ENCODE results near the gene BBS9. TPM values are rescaled to one million over a fixed set of nuclear protein-coding genes. Genes with fewer than 3 reads are reported as not detected.

The BBS9 gene
- total and polyA plus RNA-seq, 4 donors, result 2.3 to 9.5 (median 4.5) TPM

- Histone ChIP-seq H3K9me3 (ENCODE audit: control insufficient read depth in 4 of 4, low read length in 3 of 4) (no peaks in the 10 kb centered on the region), H3K9ac (ENCODE audit: low read depth in 1 of 2, low read length in 2 of 2) (no peak overlapping the region), H3K36me3 (ENCODE audit: control insufficient read depth in 4 of 4, insufficient read depth in 3 of 4, low read depth in 1 of 4, low read length in 3 of 4) (no peaks in the 10 kb centered on the region), H3K27ac (ENCODE audit: low read depth in 1 of 2, low read length in 2 of 2) (no peak overlapping the region), H3K4me1 (ENCODE audit: control insufficient read depth in 4 of 4, insufficient read depth in 4 of 4, low read length in 3 of 4) (no peaks in the 10 kb centered on the region), H3K4me3 (ENCODE audit: low read depth in 1 of 3, low read length in 3 of 3) (no peak overlapping the region), H3K27me3 (ENCODE audit: control insufficient read depth in 4 of 4, insufficient read depth in 4 of 4, low read length in 3 of 4) (no peaks in the 10 kb centered on the region)
- no peak for TF ChIP-seq TAF1 (conservative IDR thresholded peaks at IDR 0.05)
- no peak for TF ChIP-seq FOXA2 (IDR thresholded peaks at IDR 0.05)
- no peak for TF ChIP-seq ATF3 (IDR thresholded peaks at IDR 0.05)
- TF ChIP-seq YY1 (IDR thresholded peaks at IDR 0.05), result no peak
- TF ChIP-seq NR2F2 (IDR thresholded peaks at IDR 0.05), result no peak
- DNase-seq (ENCODE audit: low spot score), result no peak
- WGBS, result 95% methylated on average over 1 of the region's 1 CpG
Measured at GRCh38 chr7:33597181-33597580, 467.8 kb downstream of the BBS9 start.

GRCh38 chr7:33601101-33601500 lies 471.7 kb downstream of the BBS9 start:
- Histone ChIP-seq H3K27me3 (ENCODE audit: control insufficient read depth in 4 of 4, insufficient read depth in 4 of 4, low read length in 3 of 4) (no peaks in the 10 kb centered on the region), H3K4me3 (ENCODE audit: low read depth in 1 of 3, low read length in 3 of 3) (no peak overlapping the region), H3K9me3 (ENCODE audit: control insufficient read depth in 4 of 4, low read length in 3 of 4) (no peaks in the 10 kb centered on the region), H3K4me1 (ENCODE audit: control insufficient read depth in 4 of 4, insufficient read depth in 4 of 4, low read length in 3 of 4) (no peaks in the 10 kb centered on the region), H3K27ac (ENCODE audit: low read depth in 1 of 2, low read length in 2 of 2) (no peak overlapping the region), H3K36me3 (ENCODE audit: control insufficient read depth in 4 of 4, insufficient read depth in 3 of 4, low read depth in 1 of 4, low read length in 3 of 4) (no peaks in the 10 kb centered on the region), H3K9ac (ENCODE audit: low read depth in 1 of 2, low read length in 2 of 2) (no peak overlapping the region)
- TF ChIP-seq RAD21 (IDR thresholded peaks at IDR 0.05), result no peak
- TF ChIP-seq SP1 (IDR thresholded peaks at IDR 0.05), result no peak
- no peak for TF ChIP-seq GABPA (IDR thresholded peaks at IDR 0.05 in 1 of 2, conservative IDR thresholded peaks at IDR 0.05 in 1 of 2)
- no peak for TF ChIP-seq JUND (IDR thresholded peaks at IDR 0.05)
- TF ChIP-seq TAF1 (conservative IDR thresholded peaks at IDR 0.05), result no peak
- TF ChIP-seq REST (IDR thresholded peaks at IDR 0.05), result no peak
- no peak for TF ChIP-seq ZBTB33 (IDR thresholded peaks at IDR 0.05)
- TF ChIP-seq NR2F2 (IDR thresholded peaks at IDR 0.05), result no peak
- no peak for TF ChIP-seq CTCF (IDR thresholded peaks at IDR 0.05; ENCODE audit: low read depth, low read length, missing input control)
- no peak for TF ChIP-seq YY1 (IDR thresholded peaks at IDR 0.05)
- no peak for TF ChIP-seq EGR1 (IDR thresholded peaks at IDR 0.05; ENCODE audit: low read depth in 2 of 2)
- TF ChIP-seq FOXA2 (IDR thresholded peaks at IDR 0.05), result no peak
- no peak for TF ChIP-seq HNF4G (IDR thresholded peaks at IDR 0.05)
- DNase-seq (ENCODE audit: low spot score), result no peak
- 91% methylated on average over 4 of the region's 4 CpGs for WGBS
